ENCODE data around the gene LILRA5. TPM values are rescaled to one million over a fixed set of nuclear protein-coding genes. Genes with fewer than 3 reads are reported as not detected.

The LILRA5 gene
- polyA plus RNA-seq, 1 donor from 2014 or later: not detected

GRCh38 chr19:54305141-54305540 lies 7.8 kb downstream of the LILRA5 start:
- H3K9me3 ChIP-seq (ENCODE audit: low read length): no peaks in the 10 kb centered on the region
- no peaks in the 10 kb centered on the region for H3K27me3 ChIP-seq (ENCODE audit: insufficient read depth, low read depth, low read length)
- H3K79me2 ChIP-seq (replicated peaks; ENCODE audit: insufficient read depth, low read length): no peaks in the 10 kb centered on the region
- H3K9me2 ChIP-seq (ENCODE audit: insufficient read depth, low read length): no peaks in the 10 kb centered on the region
- H3K27ac ChIP-seq (ENCODE audit: low read length): no peak overlapping the region
- H2AFZ ChIP-seq (ENCODE audit: low read depth, low read length): no peak overlapping the region
- no peak overlapping the region for H3K4me3 ChIP-seq (ENCODE audit: low read length)
- no peaks in the 10 kb centered on the region for H4K20me1 ChIP-seq (ENCODE audit: insufficient read depth)
- TF ChIP-seq CTCF (IDR thresholded peaks at IDR 0.05; ENCODE audit: poor library complexity, severe bottlenecking): no peak
- no peak for TF ChIP-seq EP300 (conservative IDR thresholded peaks at IDR 0.05; ENCODE audit: poor library complexity, severe bottlenecking)
- TF ChIP-seq TAF1 (IDR thresholded peaks at IDR 0.05; ENCODE audit: low read depth): no peak
- no peak for TF ChIP-seq MXI1 (conservative IDR thresholded peaks at IDR 0.05; ENCODE audit: poor library complexity, severe bottlenecking)
- TF ChIP-seq REST (IDR thresholded peaks at IDR 0.05; ENCODE audit: borderline replicate concordance): no peak
- no peak for TF ChIP-seq EZH2 (IDR thresholded peaks at IDR 0.05; ENCODE audit: borderline replicate concordance, insufficient read depth, low read length, poor library complexity, severe bottlenecking)
- TF ChIP-seq SMC3 (conservative IDR thresholded peaks at IDR 0.05; ENCODE audit: poor library complexity): no peak
- H3K36me3 ChIP-seq (ENCODE audit: insufficient read depth, low read length): no peaks in the 10 kb centered on the region
- no peak overlapping the region for H3K9ac ChIP-seq (ENCODE audit: low read length)
- H3F3A ChIP-seq (ENCODE audit: insufficient read depth, low read length, poor library complexity, severe bottlenecking): no peaks in the 10 kb centered on the region
- no peak overlapping the region for H3K4me2 ChIP-seq (ENCODE audit: low read length)

GRCh38 chr19:54302257-54302656 lies 10.7 kb downstream of the LILRA5 start:
- no peak overlapping the region for H3K4me2 ChIP-seq (ENCODE audit: low read length)
- H3F3A ChIP-seq (ENCODE audit: insufficient read depth, low read length, poor library complexity, severe bottlenecking): no peaks in the 10 kb centered on the region
- H3K36me3 ChIP-seq (ENCODE audit: insufficient read depth, low read length): no peaks in the 10 kb centered on the region
- H3K27ac ChIP-seq (ENCODE audit: low read length): no peak overlapping the region
- no peaks in the 10 kb centered on the region for H4K20me1 ChIP-seq (ENCODE audit: insufficient read depth)
- no peaks in the 10 kb centered on the region for H3K27me3 ChIP-seq (ENCODE audit: insufficient read depth, low read depth, low read length)
- H2AFZ ChIP-seq (ENCODE audit: low read depth, low read length): no peak overlapping the region
- H3K9me3 ChIP-seq (ENCODE audit: low read length): no peaks in the 10 kb centered on the region
- no peaks in the 10 kb centered on the region for H3K79me2 ChIP-seq (replicated peaks; ENCODE audit: insufficient read depth, low read length)
- no peak for TF ChIP-seq EP300 (conservative IDR thresholded peaks at IDR 0.05; ENCODE audit: poor library complexity, severe bottlenecking)
- no peak overlapping the region for H3K9ac ChIP-seq (ENCODE audit: low read length)
- H3K4me3 ChIP-seq (ENCODE audit: low read length): no peak overlapping the region
- no peaks in the 10 kb centered on the region for H3K9me2 ChIP-seq (ENCODE audit: insufficient read depth, low read length)

- no peaks in the 10 kb centered on the region for H4K20me1 ChIP-seq (ENCODE audit: insufficient read depth)
- H3K4me3 ChIP-seq (ENCODE audit: low read length): no peak overlapping the region
- TF ChIP-seq EP300 (conservative IDR thresholded peaks at IDR 0.05; ENCODE audit: poor library complexity, severe bottlenecking) (no peak), CTCF (IDR thresholded peaks at IDR 0.05; ENCODE audit: poor library complexity, severe bottlenecking) (no peak), MXI1 (conservative IDR thresholded peaks at IDR 0.05; ENCODE audit: poor library complexity, severe bottlenecking) (no peak), TAF1 (IDR thresholded peaks at IDR 0.05; ENCODE audit: low read depth) (no peak), EZH2 (IDR thresholded peaks at IDR 0.05; ENCODE audit: borderline replicate concordance, insufficient read depth, low read length, poor library complexity, severe bottlenecking) (no peak), POLR2AphosphoS5 (IDR thresholded peaks at IDR 0.05) (no peak), SMC3 (conservative IDR thresholded peaks at IDR 0.05; ENCODE audit: poor library complexity) (no peak), RAD21 (conservative IDR thresholded peaks at IDR 0.05) (no peak)
- no peaks in the 10 kb centered on the region for H3K27me3 ChIP-seq (ENCODE audit: insufficient read depth, low read depth, low read length)
- H3K9me2 ChIP-seq (ENCODE audit: insufficient read depth, low read length): no peaks in the 10 kb centered on the region
- no peaks in the 10 kb centered on the region for H3K79me2 ChIP-seq (replicated peaks; ENCODE audit: insufficient read depth, low read length)
- H3K4me2 ChIP-seq (ENCODE audit: low read length): no peak overlapping the region
- H3K9me3 ChIP-seq (ENCODE audit: low read length): no peaks in the 10 kb centered on the region
- no peak overlapping the region for H3K9ac ChIP-seq (ENCODE audit: low read length)
- no peaks in the 10 kb centered on the region for H3K36me3 ChIP-seq (ENCODE audit: insufficient read depth, low read length)
- H2AFZ ChIP-seq (ENCODE audit: low read depth, low read length): no peak overlapping the region
- no peak overlapping the region for H3K27ac ChIP-seq (ENCODE audit: low read length)
- H3F3A ChIP-seq (ENCODE audit: insufficient read depth, low read length, poor library complexity, severe bottlenecking): no peaks in the 10 kb centered on the region
These were observed 13.5 kb downstream of the LILRA5 start for GRCh38 chr19:54299515-54299914.
